HepG2 (cell line): ENCODE results near the gene TMEM35B. TPM values are rescaled to one million over a fixed set of nuclear protein-coding genes. Genes with fewer than 3 reads are reported as not detected.

Experiments
- ATAC-seq: fragments of 200-7000 bp; cut with Tn5 transposase; 3 replicates; pipeline ENCODE4 v1.9.1; 2020; ENCODE audit warnings: mild to moderate bottlenecking, moderate library complexity
- BruUV-seq: library from RNA; stranded (reverse); fragments of 400-500 nt; replicated peaks from 2 replicates; lab custom pipeline; 2021; lab: Mats Ljungman, UMichigan
- CTCF ChIA-PET: fragments of 300-600 bp; formaldehyde crosslinking; extraction: SDS; loops from one replicate; lab custom pipeline; 2021; ENCODE audit warnings: low total read pairs, inconsistent platforms, low intra/inter-chr PET ratio; lab: Yijun Ruan, JAX
- POLR2A ChIA-PET: fragments of 350-600 bp; sonication (Branson Sonifier 250); formaldehyde crosslinking; loops from one replicate; lab custom pipeline; 2020; ENCODE audit warnings: antibody characterized with exemption, inconsistent platforms; lab: Yijun Ruan, JAX
- DNase-seq: peaks from one replicate; pipeline ENCODE4 v3.0.0-alpha.2; 2015; ENCODE audit warnings: low spot score
- FAIRE-seq: peaks from 3 replicates; lab custom pipeline; 2011; peaks lifted over from hg19 to GRCh38; lab: Jason Lieb, UNC
- H2AFZ ChIP-seq: one replicate; pipeline ENCODE4 v1.6.1; 2011; ENCODE audit warnings: low read length, inconsistent platforms
- H3K27ac ChIP-seq: fragments of 300-600 bp; 3 replicates; pipeline ENCODE4 v1.8.0; 2011; ENCODE audit warnings: mixed run types, mild to moderate bottlenecking, mixed read lengths, low read length, inconsistent platforms; ENCODE audit not compliant: insufficient read depth; ENCODE audit errors: extremely low read length
- H3K27me3 ChIP-seq, 2 experiments: fragments of 200-600 bp in 1 of 2; 2 replicates in 1 of 2; 3 replicates in 1 of 2; pipeline versions ENCODE4 v1.6.0 to v1.8.0; 2011; ENCODE audit warnings: low read length in 2 of 2, mild to moderate bottlenecking in 2 of 2, moderate library complexity in 2 of 2, inconsistent platforms in 1 of 2; ENCODE audit not compliant: insufficient read depth in 2 of 2, control insufficient read depth in 1 of 2
- H3K36me3 ChIP-seq, 2 experiments: fragments of 200-600 bp in 1 of 2; replicated peaks in 1 of 2; 2 replicates in 1 of 2; 3 replicates in 1 of 2; pipeline versions ENCODE4 v1.5.1 to v1.8.0; 2011; ENCODE audit warnings: low read length in 2 of 2, inconsistent platforms in 1 of 2; ENCODE audit not compliant: insufficient read depth in 2 of 2, control insufficient read depth in 1 of 2
- H3K4me1 ChIP-seq: 2 replicates; pipeline ENCODE4 v1.5.1; 2012; ENCODE audit warnings: low read length, inconsistent platforms; ENCODE audit not compliant: insufficient read depth
- H3K4me2 ChIP-seq: 2 replicates; pipeline ENCODE4 v1.6.0; 2011; ENCODE audit warnings: low read depth, low read length, inconsistent platforms
- H3K4me3 ChIP-seq, 3 experiments: fragments of 200-600 bp in 1 of 3; sonication (generic), shearing (Covaris generic) in 1 of 3; replicated peaks in 1 of 3; 2 replicates each; pipeline ENCODE4 v1.5.1; 2011 to 2016; ENCODE audit warnings: low read length in 3 of 3, inconsistent platforms in 2 of 3, low read depth in 2 of 3, mild to moderate bottlenecking in 2 of 3, control low read depth in 1 of 3, mixed read lengths in 1 of 3; ENCODE audit not compliant: insufficient read depth in 1 of 3
- H3K79me2 ChIP-seq: one replicate; pipeline ENCODE4 v1.6.1; 2011; ENCODE audit warnings: low read length, inconsistent platforms; ENCODE audit not compliant: insufficient read depth
- H3K9ac ChIP-seq: 2 replicates; pipeline ENCODE4 v1.6.0; 2011; ENCODE audit warnings: mild to moderate bottlenecking, low read depth, low read length, inconsistent platforms; ENCODE audit not compliant: insufficient read depth
- H3K9me3 ChIP-seq: 2 replicates; pipeline ENCODE4 v1.5.1; 2012; ENCODE audit warnings: mild to moderate bottlenecking, low read length
- H4K20me1 ChIP-seq: 2 replicates; pipeline ENCODE4 v1.6.0; 2011; ENCODE audit warnings: inconsistent platforms, mild to moderate bottlenecking, low read length, moderate library complexity; ENCODE audit not compliant: insufficient read depth
- DPF2 ChIP-seq: sonication (generic); formaldehyde crosslinking; IDR thresholded peaks from 2 replicates; pipeline ENCODE4 v1.4.0; 2020; ENCODE audit warnings: mild to moderate bottlenecking, low read depth, missing genetic modification reagents, borderline replicate concordance
- FOSL1 ChIP-seq: sonication (generic); formaldehyde crosslinking; IDR thresholded peaks from 2 replicates; pipeline ENCODE4 v1.9.0; 2021; ENCODE audit warnings: missing genetic modification reagents, borderline replicate concordance
- RORA ChIP-seq: sonication (generic); formaldehyde crosslinking; IDR thresholded peaks from 2 replicates; pipeline ENCODE4 v1.5.0; 2020; ENCODE audit warnings: mild to moderate bottlenecking, missing genetic modification reagents, moderate library complexity
- ZNF33B ChIP-seq: sonication (generic); formaldehyde crosslinking; IDR thresholded peaks from 2 replicates; pipeline ENCODE4 v1.5.1; 2020; ENCODE audit warnings: mild to moderate bottlenecking, missing genetic modification reagents
- ZNF562 ChIP-seq: sonication (generic); formaldehyde crosslinking; IDR thresholded peaks from 2 replicates; pipeline ENCODE4 v1.8.0; 2022; ENCODE audit warnings: missing genetic modification reagents, borderline replicate concordance
- ZNF703 ChIP-seq: sonication (generic); formaldehyde crosslinking; IDR thresholded peaks from 2 replicates; pipeline ENCODE4 v1.5.1; 2020; ENCODE audit warnings: missing genetic modification reagents, mild to moderate bottlenecking, moderate library complexity, borderline replicate concordance
- ZSCAN31 ChIP-seq: sonication (generic); formaldehyde crosslinking; IDR thresholded peaks from 2 replicates; pipeline ENCODE4 v1.5.0; 2020; ENCODE audit warnings: low read depth, mild to moderate bottlenecking, missing genetic modification reagents
- WGBS: methylation state at CpG from one replicate; pipeline ENCODE4 v1.1.6; 2017; ENCODE audit warnings: low lambda C conversion rate; 5-methylcytosine and 5-hydroxymethylcytosine counted together
- in situ Hi-C: cut with HindIII; loops from 2 replicates; pipeline ENCODE4 v1.10.0; 2017; ENCODE audit warnings: low pct_unique_long_range_greater_than_20kb; ENCODE audit not compliant: extremely low pct_ligation_motif_present
- intact Hi-C: fragments of 100-400 bp; cut with micrococcal nuclease; formaldehyde crosslinking; loops from one replicate; pipeline ENCODE4 v1.10.0; 2022; ENCODE audit not compliant: unreplicated experiment
- polyA plus RNA-seq, 8 experiments: library from polyadenylated mRNA; depleted of rRNA in 3 of 8; stranded (reverse) in 7 of 8; unstranded in 1 of 8; fragments of >200 nt; fragmentation: Illumina TruSeq in 4 of 8; extraction: Trizol in 4 of 8; gene quantifications; 2 replicates each; pipeline versions ENCODE4 v1.2.1 to v1.2.3, GENCODE V29; 2011 to 2016; ENCODE audit warnings: low read depth in 4 of 8, missing spikeins in 1 of 8, mixed read lengths in 1 of 8; ENCODE audit not compliant: insufficient read depth in 1 of 8
- total RNA-seq, 5 experiments: library from RNA; depleted of rRNA; stranded (reverse); fragments of >200 nt; fragmentation: Illumina TruSeq; extraction: Trizol; gene quantifications; 2 replicates each; pipeline ENCODE4 v1.2.3, GENCODE V29; 2016; ENCODE audit warnings: low read depth in 1 of 5
- TF ChIP-seq, protein P1 (sequence below): sonication (generic); formaldehyde crosslinking; IDR thresholded peaks from 2 replicates; pipeline ENCODE4 v1.9.0; 2022; ENCODE audit warnings: low read depth, missing genetic modification reagents
- TF ChIP-seq, protein P2 (sequence below): sonication (generic); formaldehyde crosslinking; IDR thresholded peaks from 2 replicates; pipeline ENCODE4 v1.4.0; 2020; ENCODE audit warnings: missing genetic modification reagents, borderline replicate concordance

The TMEM35B gene
- total and polyA plus RNA-seq, 2 of the 13 experiments (the other 11 are each of a cell fraction or from before 2014, with no cell fraction given), result 11.5 to 26.0 TPM

DNA sequence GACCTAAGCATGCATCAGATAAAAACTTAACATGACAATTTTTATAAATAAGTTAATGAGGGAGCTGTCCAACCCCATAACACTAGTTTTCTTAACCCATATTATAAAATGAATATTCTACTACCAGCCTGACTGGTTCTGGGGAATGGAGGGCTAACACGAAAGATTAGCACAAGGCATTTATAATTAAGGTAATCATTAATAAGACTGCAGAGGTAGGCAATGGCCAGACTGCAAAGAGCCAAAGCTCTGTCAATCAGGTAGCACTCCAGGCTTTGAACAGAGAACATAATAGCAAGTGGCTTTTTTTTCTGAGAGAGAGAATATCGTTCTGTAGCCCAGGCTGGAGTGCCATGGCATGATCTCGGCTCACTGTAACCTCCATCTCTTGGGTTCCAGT is 20.6 kb upstream of the TMEM35B start:
- H3K4me3 ChIP-seq, result no peak overlapping the region
- no TSS peak for BruUV-seq
- no peaks in the 10 kb centered on the region for H3K4me1 ChIP-seq
- intact Hi-C loops (no loop called here), in situ Hi-C loops (no loop called here)
- ChIA-PET POLR2A (no interaction called here), CTCF (no interaction called here)
- no peak overlapping the region for H3K27ac ChIP-seq
- FAIRE-seq (no peak), DNase-seq (no peak), ATAC-seq (no peak)
- H4K20me1 ChIP-seq, result no peaks in the 10 kb centered on the region
- H3K79me2 ChIP-seq, result no peaks in the 10 kb centered on the region
- WGBS, result 91% methylated on average over 3 of the region's 3 CpGs
- peaks cover 3 to 29% of the 10 kb centered on the region in 2 experiments for H3K36me3 ChIP-seq
- TF ChIP-seq FOSL1 (CRISPR knock-in tag), result no peak
- TF ChIP-seq, protein P1, sequence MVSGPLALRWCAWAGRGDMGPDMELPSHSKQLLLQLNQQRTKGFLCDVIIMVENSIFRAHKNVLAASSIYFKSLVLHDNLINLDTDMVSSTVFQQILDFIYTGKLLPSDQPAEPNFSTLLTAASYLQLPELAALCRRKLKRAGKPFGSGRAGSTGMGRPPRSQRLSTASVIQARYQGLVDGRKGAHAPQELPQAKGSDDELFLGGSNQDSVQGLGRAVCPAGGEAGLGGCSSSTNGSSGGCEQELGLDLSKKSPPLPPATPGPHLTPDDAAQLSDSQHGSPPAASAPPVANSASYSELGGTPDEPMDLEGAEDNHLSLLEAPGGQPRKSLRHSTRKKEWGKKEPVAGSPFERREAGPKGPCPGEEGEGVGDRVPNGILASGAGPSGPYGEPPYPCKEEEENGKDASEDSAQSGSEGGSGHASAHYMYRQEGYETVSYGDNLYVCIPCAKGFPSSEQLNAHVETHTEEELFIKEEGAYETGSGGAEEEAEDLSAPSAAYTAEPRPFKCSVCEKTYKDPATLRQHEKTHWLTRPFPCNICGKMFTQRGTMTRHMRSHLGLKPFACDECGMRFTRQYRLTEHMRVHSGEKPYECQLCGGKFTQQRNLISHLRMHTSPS (CRISPR knock-in tag), result no peak
- TF ChIP-seq, protein P2, sequence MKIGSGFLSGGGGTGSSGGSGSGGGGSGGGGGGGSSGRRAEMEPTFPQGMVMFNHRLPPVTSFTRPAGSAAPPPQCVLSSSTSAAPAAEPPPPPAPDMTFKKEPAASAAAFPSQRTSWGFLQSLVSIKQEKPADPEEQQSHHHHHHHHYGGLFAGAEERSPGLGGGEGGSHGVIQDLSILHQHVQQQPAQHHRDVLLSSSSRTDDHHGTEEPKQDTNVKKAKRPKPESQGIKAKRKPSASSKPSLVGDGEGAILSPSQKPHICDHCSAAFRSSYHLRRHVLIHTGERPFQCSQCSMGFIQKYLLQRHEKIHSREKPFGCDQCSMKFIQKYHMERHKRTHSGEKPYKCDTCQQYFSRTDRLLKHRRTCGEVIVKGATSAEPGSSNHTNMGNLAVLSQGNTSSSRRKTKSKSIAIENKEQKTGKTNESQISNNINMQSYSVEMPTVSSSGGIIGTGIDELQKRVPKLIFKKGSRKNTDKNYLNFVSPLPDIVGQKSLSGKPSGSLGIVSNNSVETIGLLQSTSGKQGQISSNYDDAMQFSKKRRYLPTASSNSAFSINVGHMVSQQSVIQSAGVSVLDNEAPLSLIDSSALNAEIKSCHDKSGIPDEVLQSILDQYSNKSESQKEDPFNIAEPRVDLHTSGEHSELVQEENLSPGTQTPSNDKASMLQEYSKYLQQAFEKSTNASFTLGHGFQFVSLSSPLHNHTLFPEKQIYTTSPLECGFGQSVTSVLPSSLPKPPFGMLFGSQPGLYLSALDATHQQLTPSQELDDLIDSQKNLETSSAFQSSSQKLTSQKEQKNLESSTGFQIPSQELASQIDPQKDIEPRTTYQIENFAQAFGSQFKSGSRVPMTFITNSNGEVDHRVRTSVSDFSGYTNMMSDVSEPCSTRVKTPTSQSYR (CRISPR knock-in tag), result no peak
- no peak for TF ChIP-seq ZNF562 (CRISPR knock-in tag)
- TF ChIP-seq RORA (CRISPR knock-in tag), result no peak
- TF ChIP-seq ZNF703 (CRISPR knock-in tag), result no peak
- no peak for TF ChIP-seq ZNF33B (CRISPR knock-in tag)
- TF ChIP-seq ZSCAN31, result no peak
- TF ChIP-seq DPF2 (CRISPR knock-in tag), result no peak
- no peak overlapping the region for H2AFZ ChIP-seq
- no peak overlapping the region for H3K9ac ChIP-seq
- H3K4me2 ChIP-seq, result no peak overlapping the region
- H3K27me3 ChIP-seq, result no peaks in the 10 kb centered on the region
- no peaks in the 10 kb centered on the region for H3K9me3 ChIP-seq
